ENCODE data around the gene PRDX3.

DNA sequence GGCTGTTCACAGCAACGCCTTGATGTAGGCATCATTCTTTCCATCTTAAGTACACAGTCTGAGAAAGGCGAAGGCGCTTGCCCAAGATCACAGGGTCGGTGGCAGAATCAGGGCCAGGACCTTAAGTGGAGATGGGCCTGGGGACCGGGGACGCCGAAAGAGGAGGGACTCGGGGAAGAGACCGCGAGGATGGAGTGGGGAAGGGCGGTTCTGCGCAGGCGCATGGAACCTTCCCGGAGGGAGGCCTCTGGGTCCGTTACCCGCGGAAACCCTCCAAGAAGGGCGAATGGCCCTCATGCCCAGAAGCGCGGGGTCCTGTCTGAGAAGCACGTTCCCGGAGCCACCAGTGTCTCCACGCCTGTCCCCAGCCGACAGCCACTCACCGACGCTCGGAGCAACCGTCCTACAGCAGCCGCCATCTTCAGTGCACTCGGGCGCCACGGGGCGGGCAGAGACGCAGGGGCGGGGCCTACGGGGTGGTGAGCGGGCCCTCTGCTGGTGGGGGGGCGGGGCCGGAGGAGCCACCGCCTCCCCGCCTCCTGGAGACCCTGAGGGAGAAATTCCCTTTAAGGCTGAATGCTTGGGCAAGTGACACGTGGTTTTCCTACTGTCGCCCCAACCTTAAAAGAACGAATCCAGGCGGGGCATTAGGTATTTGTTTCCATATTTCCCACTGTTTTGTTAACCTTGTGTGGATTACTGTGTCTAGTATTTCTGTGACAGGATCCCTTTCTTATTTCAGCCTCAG lies at the start of gene PRDX3:
- TF ChIP-seq, protein P1, sequence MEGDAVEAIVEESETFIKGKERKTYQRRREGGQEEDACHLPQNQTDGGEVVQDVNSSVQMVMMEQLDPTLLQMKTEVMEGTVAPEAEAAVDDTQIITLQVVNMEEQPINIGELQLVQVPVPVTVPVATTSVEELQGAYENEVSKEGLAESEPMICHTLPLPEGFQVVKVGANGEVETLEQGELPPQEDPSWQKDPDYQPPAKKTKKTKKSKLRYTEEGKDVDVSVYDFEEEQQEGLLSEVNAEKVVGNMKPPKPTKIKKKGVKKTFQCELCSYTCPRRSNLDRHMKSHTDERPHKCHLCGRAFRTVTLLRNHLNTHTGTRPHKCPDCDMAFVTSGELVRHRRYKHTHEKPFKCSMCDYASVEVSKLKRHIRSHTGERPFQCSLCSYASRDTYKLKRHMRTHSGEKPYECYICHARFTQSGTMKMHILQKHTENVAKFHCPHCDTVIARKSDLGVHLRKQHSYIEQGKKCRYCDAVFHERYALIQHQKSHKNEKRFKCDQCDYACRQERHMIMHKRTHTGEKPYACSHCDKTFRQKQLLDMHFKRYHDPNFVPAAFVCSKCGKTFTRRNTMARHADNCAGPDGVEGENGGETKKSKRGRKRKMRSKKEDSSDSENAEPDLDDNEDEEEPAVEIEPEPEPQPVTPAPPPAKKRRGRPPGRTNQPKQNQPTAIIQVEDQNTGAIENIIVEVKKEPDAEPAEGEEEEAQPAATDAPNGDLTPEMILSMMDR (IDR thresholded peaks at IDR 0.05), result peak in 1 of 3 experiments; percentile 38
- TF ChIP-seq POLR2A (IDR thresholded peaks at IDR 0.05), result peak in 1 of 2 donors; percentile 78
